RKO (cell line): ENCODE data around the gene RPTOR.
"Not testable (repeated sequence)": the region's sequence is repeated elsewhere in the genome, so short reads cannot be mapped to it uniquely, and the experiment has no call there.

Experiments used
- DNase-seq: peaks from one replicate; pipeline ENCODE4 v3.0.0-alpha.2; 2016; ENCODE audit warnings: low spot score

RPTOR gene

DNA sequence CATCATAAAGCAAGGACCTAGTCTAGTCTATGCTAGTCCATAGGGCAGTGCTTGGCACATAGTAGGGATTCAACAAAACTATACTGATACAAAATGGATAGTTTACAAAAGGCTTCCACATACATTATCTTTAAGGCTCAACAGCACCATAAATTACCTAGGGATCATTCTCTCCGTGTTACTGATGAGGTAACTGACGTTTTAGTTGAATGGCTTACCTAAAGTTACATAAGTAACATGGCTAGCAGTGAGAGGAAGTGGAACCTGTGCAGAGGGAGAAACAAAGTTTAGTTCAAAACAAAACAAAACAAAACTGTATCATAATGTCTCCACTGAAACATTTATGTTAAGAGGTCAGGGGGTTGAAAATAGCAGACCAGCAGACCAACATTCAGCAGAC, 7.9 kb downstream of the RPTOR start:
- no peak for DNase-seq

- DNase-seq: no peak
Observed at GRCh38 chr17:80555266-80555665, 10.6 kb downstream of the RPTOR start.

GRCh38 chr17:80558046-80558445, 13.4 kb downstream of the RPTOR start:
- no peak for DNase-seq

- no peak for DNase-seq
Observed at GRCh38 chr17:80559825-80560251, 15.2 kb downstream of the RPTOR start.

DNA sequence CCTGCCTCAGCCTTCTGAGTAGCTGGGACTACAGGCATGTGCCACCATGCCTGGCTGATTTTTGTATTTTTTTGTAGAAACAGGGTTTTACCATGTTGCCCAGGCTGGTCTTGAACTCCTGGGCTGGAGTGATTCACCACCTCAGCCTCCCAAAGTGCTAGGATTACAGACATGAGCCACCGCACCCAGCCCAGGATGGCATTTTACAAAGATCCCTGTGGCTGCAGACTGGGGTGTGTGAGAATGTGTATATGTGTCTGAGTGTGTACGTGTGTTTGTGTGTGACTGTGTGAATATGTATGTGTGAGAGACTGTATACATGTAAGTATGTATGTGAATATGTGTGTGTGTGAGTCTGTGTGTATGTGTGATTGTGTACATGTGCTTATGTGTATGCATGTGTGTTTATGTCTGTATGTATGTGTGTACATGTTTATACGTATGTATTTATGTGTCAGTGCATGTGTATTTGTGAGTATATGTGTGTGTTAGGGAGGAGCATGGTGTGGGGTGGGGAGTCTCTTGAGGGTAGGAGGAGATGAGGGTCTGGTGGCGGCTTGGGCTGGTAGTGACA, 17.0 kb downstream of the RPTOR start:
- DNase-seq: no peak

DNA sequence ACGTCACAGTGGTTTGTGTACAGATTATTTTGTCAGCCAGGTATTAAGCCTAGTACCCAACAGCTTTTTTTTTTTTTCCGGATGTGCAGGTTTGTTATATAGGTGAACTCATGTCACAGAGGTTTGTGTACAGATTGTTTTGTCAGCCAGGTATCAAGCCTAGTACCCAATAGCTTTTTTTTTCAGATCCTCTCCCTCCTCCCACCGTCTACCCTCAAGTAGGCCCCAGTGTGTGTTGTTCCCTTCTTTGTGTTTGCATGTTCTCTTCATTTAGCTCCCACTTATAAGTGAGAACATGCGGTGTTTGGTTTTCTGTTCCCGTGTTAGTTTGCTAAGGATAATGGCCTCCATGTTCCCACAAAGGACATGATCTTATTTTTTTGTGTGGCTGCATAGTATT, 19.9 kb downstream of the RPTOR start:
- DNase-seq: no peak

- DNase-seq: no peak
Observed at GRCh38 chr17:80565343-80566053, 20.9 kb downstream of the RPTOR start.

DNA sequence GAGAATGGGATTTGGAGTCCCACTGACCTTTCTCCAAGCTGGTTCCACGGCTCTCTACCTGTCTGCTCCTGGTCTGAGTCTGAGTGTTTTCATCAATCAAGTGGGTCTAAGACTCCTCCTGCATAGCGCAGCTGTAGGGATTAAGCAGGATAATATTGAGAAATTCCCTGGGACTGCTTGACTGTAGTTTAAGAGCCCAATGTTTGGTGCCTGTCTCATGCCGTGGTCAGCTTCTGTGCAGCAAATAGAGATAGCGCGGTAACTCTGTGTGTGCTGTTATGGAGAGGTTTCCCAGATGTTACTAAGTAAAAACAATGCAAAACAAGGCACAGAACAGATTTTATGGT, 21.4 kb downstream of the RPTOR start:
- DNase-seq: no peak

DNA sequence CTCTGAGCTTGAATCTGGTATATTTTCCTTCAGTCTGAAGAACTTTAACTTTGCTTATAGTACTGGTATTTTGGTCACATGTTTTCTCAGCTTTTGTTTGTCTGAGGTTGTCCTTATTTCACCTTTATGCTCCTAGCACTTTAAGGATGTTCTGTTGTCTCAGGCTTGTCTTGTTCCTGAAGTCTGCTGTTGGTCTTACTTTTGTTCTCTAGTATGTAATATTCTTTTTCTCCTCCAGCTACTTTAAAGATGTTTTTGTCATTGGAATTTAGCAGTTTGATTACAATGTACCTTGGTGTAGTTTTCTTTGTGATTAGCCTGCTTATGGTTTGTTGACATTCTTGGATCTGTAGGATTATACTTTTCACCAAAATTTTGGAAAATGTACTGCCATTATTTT, 23.6 kb downstream of the RPTOR start:
- DNase-seq: no peak

GRCh38 chr17:80569924-80570323, 25.3 kb downstream of the RPTOR start:
- no peak for DNase-seq

DNA sequence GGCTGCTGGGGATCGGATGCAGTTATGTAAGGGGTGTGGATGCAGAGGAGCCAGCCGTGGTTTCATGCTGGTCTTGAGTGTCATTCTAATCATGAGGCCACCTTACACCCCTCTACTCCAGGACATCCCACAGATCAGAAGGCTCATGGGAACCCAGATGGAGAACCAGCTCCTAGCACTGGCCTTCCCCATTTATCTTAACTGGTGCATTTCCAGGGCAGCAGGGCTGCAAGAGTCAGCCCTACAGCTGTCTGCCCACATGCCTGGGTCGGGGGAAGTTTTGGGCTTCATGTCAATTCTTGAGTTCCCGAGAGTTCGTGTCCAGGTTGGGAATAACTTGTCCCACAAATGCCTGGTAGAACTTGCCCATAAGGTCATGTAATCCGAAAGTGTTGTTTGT, 29.1 kb downstream of the RPTOR start:
- DNase-seq: no peak

DNA sequence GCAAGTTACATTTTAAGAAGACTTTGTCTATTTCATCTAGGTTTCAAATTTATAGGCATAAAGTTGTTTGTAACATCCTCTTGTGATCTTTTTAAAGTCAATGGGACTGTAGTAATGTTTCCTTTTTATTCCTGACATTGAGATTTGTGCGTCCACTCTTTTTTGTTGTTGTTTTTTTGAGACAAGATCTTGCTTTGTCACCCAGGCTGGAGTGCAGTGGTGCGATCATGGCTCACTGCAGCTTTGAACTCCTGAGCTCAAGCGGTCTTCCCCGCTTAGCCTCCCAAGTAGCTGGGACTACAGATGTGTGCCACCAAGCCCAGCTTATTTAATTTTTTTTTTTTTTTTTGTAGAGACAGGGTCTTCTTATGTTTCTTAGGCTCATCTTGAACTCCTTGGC, 29.9 kb downstream of the RPTOR start:
- DNase-seq: no peak

DNA sequence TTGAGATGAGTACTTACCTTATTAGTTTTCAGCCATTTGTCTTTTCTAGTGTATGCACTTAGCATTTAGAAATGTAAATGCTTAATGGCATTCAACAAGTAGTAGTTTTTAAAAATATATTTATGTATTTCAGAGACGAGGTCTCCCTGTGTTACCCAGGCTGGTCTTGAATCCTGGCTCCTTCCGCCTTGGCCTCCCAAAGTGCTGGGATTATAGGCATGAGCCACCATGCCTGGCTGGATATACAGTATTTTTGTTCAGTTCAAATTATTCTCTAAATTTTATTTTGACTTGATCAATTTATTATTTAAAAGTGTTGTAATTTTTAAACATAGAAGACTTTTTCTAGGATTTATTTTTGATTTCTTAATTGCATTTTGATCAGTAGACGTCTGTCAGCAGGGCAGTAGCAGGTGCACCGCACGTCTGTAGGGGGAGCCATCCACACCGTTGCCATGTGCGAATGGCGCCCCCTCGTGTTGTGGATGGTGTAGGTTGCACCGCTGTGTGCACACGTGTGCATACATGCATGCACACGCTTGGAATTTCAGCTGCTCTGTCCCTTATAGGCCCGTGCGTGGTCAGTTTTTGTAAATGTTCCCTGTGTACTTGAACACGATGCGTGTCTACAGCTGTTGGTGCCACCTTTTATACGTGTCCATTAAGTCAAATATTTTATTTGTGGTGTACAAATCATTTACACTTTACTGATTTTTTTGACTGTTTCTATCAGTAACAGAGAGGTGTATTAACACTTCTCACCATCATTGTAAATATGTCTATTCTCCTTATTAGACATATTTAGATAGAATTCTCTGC, 30.6 kb downstream of the RPTOR start:
- peak; percentile 91 for DNase-seq

DNA sequence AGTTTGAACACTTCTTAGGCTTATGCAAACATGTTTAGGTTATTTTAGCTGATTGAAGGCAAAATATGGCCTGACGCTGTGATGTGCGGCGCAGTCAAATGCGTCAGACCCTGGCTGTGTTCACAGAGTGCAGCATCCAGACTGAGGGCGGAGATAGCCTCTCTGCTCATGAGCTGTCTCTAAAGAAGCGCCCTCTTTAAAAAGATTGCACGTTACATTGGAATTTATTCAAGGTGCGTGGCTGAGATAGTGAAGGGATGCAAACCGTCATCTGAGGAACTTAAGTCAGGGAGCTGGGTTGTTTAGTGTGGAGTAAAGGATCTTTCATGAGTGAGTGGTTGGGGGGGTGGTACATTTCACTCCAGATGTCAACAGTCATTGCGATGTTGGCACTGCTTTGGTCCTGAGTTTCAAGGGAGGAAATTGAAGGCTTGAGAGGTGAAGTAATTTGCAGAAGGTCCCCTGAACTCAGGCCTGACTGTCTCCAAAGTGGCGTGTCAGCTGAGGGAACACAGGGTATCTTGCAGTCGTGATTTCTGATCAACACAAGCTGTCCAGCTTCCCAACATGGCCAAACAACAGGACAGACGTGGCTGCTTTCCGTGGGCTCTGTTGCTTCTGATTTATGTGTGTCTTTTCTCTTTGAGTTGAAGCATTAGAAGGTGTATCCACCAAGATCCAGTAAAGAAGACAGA, 33.4 kb downstream of the RPTOR start:
- no peak for DNase-seq

- not testable (repeated sequence) for DNase-seq
Observed at GRCh38 chr17:80578668-80579388, 34.2 kb downstream of the RPTOR start.

DNA sequence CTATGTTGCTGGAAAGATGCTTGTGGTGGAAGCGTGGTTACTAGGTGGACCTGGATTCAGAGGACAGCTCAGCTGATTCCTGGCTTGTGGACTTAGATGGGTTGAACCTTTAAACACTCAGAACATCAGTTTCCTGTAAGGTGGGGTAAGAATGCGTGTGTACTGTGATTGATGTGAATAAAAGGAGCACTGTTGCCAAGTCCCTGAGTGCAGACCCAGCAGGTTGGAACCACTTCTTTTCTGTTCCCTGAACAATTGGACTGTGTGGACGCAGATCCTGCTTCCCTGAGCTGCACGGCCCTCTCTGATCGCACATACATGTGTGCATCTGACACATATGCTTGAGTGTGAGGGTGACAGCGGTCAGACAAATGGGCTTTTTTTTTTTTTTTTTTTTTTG, 37.5 kb downstream of the RPTOR start:
- DNase-seq: no peak

DNA sequence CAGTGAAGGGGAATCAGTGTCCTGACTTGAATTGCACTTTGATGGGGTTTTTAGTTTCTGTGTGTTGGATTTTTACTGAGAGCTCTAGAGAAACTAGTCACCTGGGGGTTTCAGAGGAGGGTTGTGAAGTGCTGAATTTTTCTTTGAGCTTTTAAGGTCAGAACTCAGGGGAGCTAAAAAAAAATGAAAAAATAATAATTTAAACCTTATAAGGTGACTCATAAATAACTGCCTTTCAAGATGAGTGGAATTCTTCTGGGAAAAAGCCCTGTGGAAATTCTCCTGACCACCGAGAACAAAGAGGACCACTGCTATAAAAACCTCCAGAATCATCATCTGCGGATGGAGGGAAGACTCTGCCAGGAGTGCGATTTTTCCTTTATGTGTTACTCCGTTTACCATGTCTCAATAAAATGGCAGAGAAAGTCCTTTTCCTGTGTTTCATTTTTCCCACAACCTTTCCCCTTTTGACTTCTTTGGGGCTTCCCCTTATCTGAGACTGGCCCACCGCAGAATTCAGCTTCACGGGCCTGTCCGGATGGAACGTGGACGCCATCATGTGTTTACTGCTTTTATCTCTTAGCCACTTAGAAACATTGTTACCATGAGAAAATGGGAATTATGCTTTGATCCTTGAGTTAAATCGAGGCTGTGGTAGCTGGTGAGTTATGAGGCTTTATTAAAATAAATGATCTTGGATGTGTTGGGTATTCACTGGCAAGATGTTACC, 39.7 kb downstream of the RPTOR start:
- DNase-seq: no peak

DNA sequence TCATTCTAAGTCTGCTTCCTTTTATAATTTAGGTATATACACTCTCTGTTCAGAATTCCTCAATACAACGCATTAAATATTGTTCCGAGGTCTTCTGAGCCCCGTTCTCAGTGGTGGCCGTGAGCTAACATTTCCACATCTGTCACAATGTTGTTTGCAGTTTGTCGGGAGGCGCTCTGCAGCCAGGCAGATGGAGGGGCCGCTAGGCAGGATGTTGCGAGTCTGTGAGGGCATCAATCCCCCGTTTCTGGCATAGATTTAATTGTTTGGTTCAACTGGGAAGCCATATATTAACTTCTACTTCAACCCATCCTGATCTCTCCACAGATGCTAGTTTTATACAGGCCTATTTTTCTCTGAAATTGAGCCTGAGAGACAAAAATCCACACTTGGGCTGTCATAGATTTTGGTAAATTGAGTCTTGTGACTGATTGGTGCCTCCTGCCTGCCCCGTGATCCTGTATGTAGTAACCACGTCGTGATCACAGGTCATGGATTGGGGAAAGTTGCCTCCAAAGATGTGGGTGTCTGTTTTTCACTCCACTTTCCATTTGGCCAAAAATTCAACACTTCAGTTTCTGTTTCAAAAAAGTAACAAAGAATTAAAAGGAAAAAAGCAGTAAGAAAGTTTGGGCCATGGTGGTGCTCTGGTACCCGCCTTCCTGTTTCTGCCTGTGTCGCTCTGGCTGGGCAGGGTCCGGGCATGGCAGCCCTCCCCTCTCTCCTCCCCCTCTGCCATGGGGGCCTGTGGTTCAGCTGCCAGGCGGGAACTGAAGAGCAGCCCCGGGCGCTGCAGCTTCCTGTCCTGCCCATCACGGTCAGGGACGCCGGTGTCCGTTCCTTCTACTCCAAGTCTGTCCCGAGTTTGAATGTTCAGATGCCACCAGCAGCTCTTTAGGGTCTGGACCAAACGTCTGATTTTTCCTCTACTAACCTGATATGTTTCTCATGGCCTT, 41.5 kb downstream of the RPTOR start:
- no peak for DNase-seq

GRCh38 chr17:80586846-80587228, 42.2 kb downstream of the RPTOR start:
- DNase-seq: no peak

- DNase-seq: no peak
Observed at GRCh38 chr17:80588702-80589383, 44.2 kb downstream of the RPTOR start.
